COR-L47 (cell line): ENCODE measurements around the gene DDX25.

Experiments used
- DNase-seq: peaks from one replicate; lab custom pipeline; 2025; lab: John Stamatoyannopoulos, UW

Gene DDX25

GRCh38 chr11:125950696-125951651, 46.7 kb downstream of the DDX25 start:
- no peak for DNase-seq

GRCh38 chr11:125951731-125952130, 47.4 kb downstream of the DDX25 start:
- DNase-seq = no peak

GRCh38 chr11:125952559-125952958, 48.3 kb downstream of the DDX25 start:
- DNase-seq = no peak

GRCh38 chr11:125952973-125953372, 48.7 kb downstream of the DDX25 start:
- DNase-seq = peak; percentile 11

GRCh38 chr11:125953401-125953935, 49.2 kb downstream of the DDX25 start:
- no peak for DNase-seq

GRCh38 chr11:125954123-125954944, 50.0 kb downstream of the DDX25 start:
- DNase-seq = no peak

GRCh38 chr11:125954945-125955640, 50.8 kb downstream of the DDX25 start:
- DNase-seq = no peak

- no peak for DNase-seq
Measured at GRCh38 chr11:125955856-125956255, 51.5 kb downstream of the DDX25 start.

GRCh38 chr11:125956391-125957134, 52.3 kb downstream of the DDX25 start:
- no peak for DNase-seq

GRCh38 chr11:125957618-125958332, 53.5 kb downstream of the DDX25 start:
- no peak for DNase-seq

- DNase-seq = no peak
Measured at GRCh38 chr11:125958872-125959400, 54.6 kb downstream of the DDX25 start.

GRCh38 chr11:125959511-125959910, 55.2 kb downstream of the DDX25 start:
- DNase-seq = no peak

- no peak for DNase-seq
Measured at GRCh38 chr11:125959931-125960330, 55.6 kb downstream of the DDX25 start.

- DNase-seq = no peak
Measured at GRCh38 chr11:125960771-125961170, 56.5 kb downstream of the DDX25 start.

- no peak for DNase-seq
Measured at GRCh38 chr11:125967515-125967914, 63.2 kb downstream of the DDX25 start.

- no peak for DNase-seq
Measured at GRCh38 chr11:125968354-125968753, 64.0 kb downstream of the DDX25 start.

GRCh38 chr11:125971618-125972017, 67.3 kb downstream of the DDX25 start:
- DNase-seq = no peak

- no peak for DNase-seq
Measured at GRCh38 chr11:125974284-125974683, 70.0 kb downstream of the DDX25 start.

GRCh38 chr11:125975634-125976033, 71.3 kb downstream of the DDX25 start:
- no peak for DNase-seq

- no peak for DNase-seq
Measured at GRCh38 chr11:125976156-125976555, 71.8 kb downstream of the DDX25 start.
